GM23338 (cell line): Measurements from ENCODE around the gene GRIN2D. TPM values are rescaled to one million over a fixed set of nuclear protein-coding genes. Genes with fewer than 3 reads are reported as not detected.

ENCODE experiments used
- ATAC-seq: fragments of 200-7000 bp; cut with Tn5 transposase; 3 replicates; pipeline ENCODE4 v1.9.1; 2020
- DNase-seq: peaks from one replicate; pipeline ENCODE4 v3.0.0-alpha.2; 2015; ENCODE audit warnings: low spot score
- H2AFZ ChIP-seq: fragments of 200-600 bp; sonication (generic); 2 replicates; pipeline ENCODE4 v1.8.0; 2016; ENCODE audit warnings: antibody characterized with exemption, mild to moderate bottlenecking, moderate library complexity
- H3F3A ChIP-seq: fragments of 200-600 bp; sonication (generic); replicated peaks from 2 replicates; pipeline ENCODE4 v1.8.0; 2017; ENCODE audit warnings: antibody characterized with exemption, mixed run types, low read depth
- H3K27ac ChIP-seq: fragments of 200-600 bp; sonication (generic); 2 replicates; pipeline ENCODE4 v1.6.1; 2016; ENCODE audit warnings: low read depth
- H3K27me3 ChIP-seq: fragments of 200-600 bp; sonication (generic); 2 replicates; pipeline ENCODE4 v1.8.0; 2016; ENCODE audit warnings: mild to moderate bottlenecking, mixed run types, moderate library complexity; ENCODE audit not compliant: insufficient read depth
- H3K36me3 ChIP-seq: fragments of 200-600 bp; sonication (generic); 2 replicates; pipeline ENCODE4 v1.8.0; 2016; ENCODE audit warnings: mild to moderate bottlenecking; ENCODE audit not compliant: insufficient read depth
- H3K4me1 ChIP-seq: fragments of 200-600 bp; sonication (generic); 2 replicates; pipeline ENCODE4 v1.8.0; 2016; ENCODE audit warnings: mild to moderate bottlenecking, moderate library complexity; ENCODE audit not compliant: insufficient read depth
- H3K4me2 ChIP-seq: fragments of 200-600 bp; sonication (generic); 2 replicates; pipeline ENCODE4 v1.7.1; 2017; ENCODE audit warnings: mixed run types
- H3K4me3 ChIP-seq: fragments of 200-600 bp; sonication (generic); 2 replicates; pipeline ENCODE4 v1.6.1; 2016; ENCODE audit warnings: mixed run types
- H3K79me2 ChIP-seq: fragments of 200-600 bp; sonication (generic); replicated peaks from 2 replicates; pipeline ENCODE4 v1.8.0; 2017; ENCODE audit warnings: mild to moderate bottlenecking; ENCODE audit not compliant: insufficient read depth
- H3K9me2 ChIP-seq: fragments of 200-600 bp; sonication (generic); 2 replicates; pipeline ENCODE4 v1.8.0; 2017; ENCODE audit not compliant: insufficient read depth
- H4K20me1 ChIP-seq: fragments of 200-600 bp; sonication (generic); replicated peaks from 2 replicates; pipeline ENCODE4 v1.8.0; 2017; ENCODE audit warnings: mild to moderate bottlenecking; ENCODE audit not compliant: insufficient read depth
- H3K27ac Mint-ChIP-seq: 2 replicates; pipeline ENCODE4 v1.8.0; 2020; ENCODE audit warnings: inconsistent platforms, mild to moderate bottlenecking, moderate library complexity, mixed read lengths
- H3K27me3 Mint-ChIP-seq: 3 replicates; pipeline ENCODE4 v1.8.0; 2022; ENCODE audit warnings: low read depth, mild to moderate bottlenecking, moderate library complexity, mixed read lengths, inconsistent platforms; ENCODE audit not compliant: insufficient read depth, poor library complexity
- H3K36me3 Mint-ChIP-seq: 3 replicates; pipeline ENCODE4 v1.8.0; 2021; ENCODE audit warnings: low read depth, mild to moderate bottlenecking, inconsistent platforms, moderate library complexity, mixed read lengths
- H3K4me1 Mint-ChIP-seq: 3 replicates; pipeline ENCODE4 v1.8.0; 2020; ENCODE audit warnings: mild to moderate bottlenecking, inconsistent platforms, mixed read lengths
- H3K4me3 Mint-ChIP-seq: 3 replicates; pipeline ENCODE4 v1.8.0; 2021; ENCODE audit warnings: moderate library complexity, mild to moderate bottlenecking, inconsistent platforms, mixed read lengths
- H3K9me3 Mint-ChIP-seq: 3 replicates; pipeline ENCODE4 v1.8.0; 2020; ENCODE audit warnings: moderate library complexity, mild to moderate bottlenecking, inconsistent platforms, mixed read lengths
- CREB1 ChIP-seq: fragments of 250-450 bp; sonication (Bioruptor Pico); IDR thresholded peaks from 2 replicates; pipeline ENCODE4 v1.5.0; 2020; ENCODE audit warnings: low read depth, mild to moderate bottlenecking, moderate library complexity
- EZH2 ChIP-seq: fragments of 200-600 bp; sonication (generic); IDR thresholded peaks from one replicate; pipeline ENCODE4 v1.8.0; 2017; ENCODE audit warnings: antibody characterized with exemption, mild to moderate bottlenecking, low read depth; ENCODE audit not compliant: unreplicated experiment
- EZH2phosphoT487 ChIP-seq: fragments of 200-600 bp; sonication (generic); IDR thresholded peaks from one replicate; pipeline ENCODE4 v1.8.1; 2018; ENCODE audit warnings: antibody characterized with exemption; ENCODE audit not compliant: unreplicated experiment
- JUNB ChIP-seq: IDR thresholded peaks from one replicate; pipeline ENCODE4 v1.6.1; 2016; ENCODE audit warnings: antibody characterized with exemption; ENCODE audit not compliant: unreplicated experiment
- NANOG ChIP-seq: IDR thresholded peaks from 2 replicates; pipeline ENCODE4 v1.6.1; 2016; ENCODE audit warnings: antibody characterized with exemption, borderline replicate concordance
- POLR2AphosphoS5 ChIP-seq: IDR thresholded peaks from 2 replicates; pipeline ENCODE4 v1.6.1; 2016; ENCODE audit warnings: antibody characterized with exemption, low read depth
- STAT1 ChIP-seq: IDR thresholded peaks from one replicate; pipeline ENCODE4 v1.6.1; 2016; ENCODE audit warnings: antibody characterized with exemption; ENCODE audit not compliant: unreplicated experiment
- ZNF114 ChIP-seq: fragments of 250-450 bp; sonication (Bioruptor Pico); IDR thresholded peaks from 2 replicates; pipeline ENCODE4 v1.5.0; 2020; ENCODE audit warnings: mild to moderate bottlenecking, moderate library complexity
- ZNF331 ChIP-seq: fragments of 250-450 bp; sonication (Bioruptor Pico); IDR thresholded peaks from 2 replicates; pipeline ENCODE4 v1.5.0; 2020; ENCODE audit warnings: low read depth, mild to moderate bottlenecking, moderate library complexity
- polyA plus RNA-seq: library from polyadenylated mRNA; unstranded; fragments of >200 nt; fragmentation: Nextera tagmentation; extraction: Ambion mirVana; gene quantifications from 2 replicates; pipeline ENCODE4 v1.2.1, GENCODE V29; 2016
- total RNA-seq: library from RNA; depleted of rRNA; stranded (reverse); fragments of >200 nt; shearing (Covaris generic); gene quantifications from 2 replicates; pipeline ENCODE4 v1.2.3, GENCODE V29; 2014
- TF ChIP-seq, protein P1 (sequence below): fragments of 250-450 bp; sonication (Bioruptor Pico); IDR thresholded peaks from 2 replicates; pipeline ENCODE4 v1.5.0; 2020; ENCODE audit warnings: mild to moderate bottlenecking, moderate library complexity
- TF ChIP-seq, protein P2 (sequence below), 2 experiments: fragments of 200-600 bp in 1 of 2; sonication (generic) in 1 of 2; conservative IDR thresholded peaks; 2 replicates each; pipeline versions ENCODE4 v1.5.1 to v1.6.1; 2016 to 2017; ENCODE audit warnings: antibody characterized with exemption in 2 of 2, low read depth in 2 of 2, mild to moderate bottlenecking in 2 of 2, moderate library complexity in 1 of 2
- TF ChIP-seq, protein P3 (sequence below): IDR thresholded peaks from one replicate; pipeline ENCODE4 v1.6.1; 2018; ENCODE audit warnings: antibody characterized with exemption; ENCODE audit not compliant: unreplicated experiment
- TF ChIP-seq, protein P4 (sequence below): IDR thresholded peaks from 2 replicates; pipeline ENCODE4 v1.6.1; 2016; ENCODE audit warnings: antibody characterized with exemption

The GRIN2D gene
- total and polyA plus RNA-seq, 2 experiments from 2014 or later, result 4.4 to 20.0 TPM

DNA sequence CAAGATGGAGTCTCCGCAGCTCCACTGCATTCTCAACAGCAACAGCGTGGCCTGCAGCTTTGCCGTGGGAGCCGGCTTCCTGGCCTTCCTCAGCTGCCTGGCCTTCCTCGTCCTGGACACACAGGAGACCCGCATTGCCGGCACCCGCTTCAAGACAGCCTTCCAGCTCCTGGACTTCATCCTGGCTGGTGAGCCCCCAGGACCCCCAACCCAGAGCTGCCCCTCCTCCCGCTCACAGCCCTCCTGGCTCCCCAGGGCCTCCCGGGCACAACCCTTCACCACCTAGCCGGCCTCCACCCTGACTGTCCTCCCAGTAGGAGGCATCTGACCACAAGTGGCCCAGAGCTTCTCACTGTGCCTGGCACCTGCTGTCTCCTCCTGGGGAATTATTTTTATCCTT, 19.9 kb upstream of the GRIN2D start:
- Histone ChIP-seq H3K27ac (no peak overlapping the region), H3F3A (no peaks in the 10 kb centered on the region), H3K36me3 (no peaks in the 10 kb centered on the region), H3K4me3 (no peak overlapping the region), H3K4me1 (no peaks in the 10 kb centered on the region), H3K79me2 (no peaks in the 10 kb centered on the region), H3K4me2 (no peak overlapping the region), H3K27me3 (no peaks in the 10 kb centered on the region), H3K9me2 (no peaks in the 10 kb centered on the region), H2AFZ (no peak overlapping the region), H4K20me1 (no peaks in the 10 kb centered on the region)
- Mint-ChIP-seq H3K27ac (no peak overlapping the region), H3K4me1 (peaks cover 2% of the 10 kb centered on the region; the same call in 1 of the 3 replicates), H3K27me3 (peaks cover 16% of the 10 kb centered on the region), H3K9me3 (no peaks in the 10 kb centered on the region), H3K4me3 (no peak overlapping the region), H3K36me3 (no peaks in the 10 kb centered on the region)
- TF ChIP-seq, protein P1, sequence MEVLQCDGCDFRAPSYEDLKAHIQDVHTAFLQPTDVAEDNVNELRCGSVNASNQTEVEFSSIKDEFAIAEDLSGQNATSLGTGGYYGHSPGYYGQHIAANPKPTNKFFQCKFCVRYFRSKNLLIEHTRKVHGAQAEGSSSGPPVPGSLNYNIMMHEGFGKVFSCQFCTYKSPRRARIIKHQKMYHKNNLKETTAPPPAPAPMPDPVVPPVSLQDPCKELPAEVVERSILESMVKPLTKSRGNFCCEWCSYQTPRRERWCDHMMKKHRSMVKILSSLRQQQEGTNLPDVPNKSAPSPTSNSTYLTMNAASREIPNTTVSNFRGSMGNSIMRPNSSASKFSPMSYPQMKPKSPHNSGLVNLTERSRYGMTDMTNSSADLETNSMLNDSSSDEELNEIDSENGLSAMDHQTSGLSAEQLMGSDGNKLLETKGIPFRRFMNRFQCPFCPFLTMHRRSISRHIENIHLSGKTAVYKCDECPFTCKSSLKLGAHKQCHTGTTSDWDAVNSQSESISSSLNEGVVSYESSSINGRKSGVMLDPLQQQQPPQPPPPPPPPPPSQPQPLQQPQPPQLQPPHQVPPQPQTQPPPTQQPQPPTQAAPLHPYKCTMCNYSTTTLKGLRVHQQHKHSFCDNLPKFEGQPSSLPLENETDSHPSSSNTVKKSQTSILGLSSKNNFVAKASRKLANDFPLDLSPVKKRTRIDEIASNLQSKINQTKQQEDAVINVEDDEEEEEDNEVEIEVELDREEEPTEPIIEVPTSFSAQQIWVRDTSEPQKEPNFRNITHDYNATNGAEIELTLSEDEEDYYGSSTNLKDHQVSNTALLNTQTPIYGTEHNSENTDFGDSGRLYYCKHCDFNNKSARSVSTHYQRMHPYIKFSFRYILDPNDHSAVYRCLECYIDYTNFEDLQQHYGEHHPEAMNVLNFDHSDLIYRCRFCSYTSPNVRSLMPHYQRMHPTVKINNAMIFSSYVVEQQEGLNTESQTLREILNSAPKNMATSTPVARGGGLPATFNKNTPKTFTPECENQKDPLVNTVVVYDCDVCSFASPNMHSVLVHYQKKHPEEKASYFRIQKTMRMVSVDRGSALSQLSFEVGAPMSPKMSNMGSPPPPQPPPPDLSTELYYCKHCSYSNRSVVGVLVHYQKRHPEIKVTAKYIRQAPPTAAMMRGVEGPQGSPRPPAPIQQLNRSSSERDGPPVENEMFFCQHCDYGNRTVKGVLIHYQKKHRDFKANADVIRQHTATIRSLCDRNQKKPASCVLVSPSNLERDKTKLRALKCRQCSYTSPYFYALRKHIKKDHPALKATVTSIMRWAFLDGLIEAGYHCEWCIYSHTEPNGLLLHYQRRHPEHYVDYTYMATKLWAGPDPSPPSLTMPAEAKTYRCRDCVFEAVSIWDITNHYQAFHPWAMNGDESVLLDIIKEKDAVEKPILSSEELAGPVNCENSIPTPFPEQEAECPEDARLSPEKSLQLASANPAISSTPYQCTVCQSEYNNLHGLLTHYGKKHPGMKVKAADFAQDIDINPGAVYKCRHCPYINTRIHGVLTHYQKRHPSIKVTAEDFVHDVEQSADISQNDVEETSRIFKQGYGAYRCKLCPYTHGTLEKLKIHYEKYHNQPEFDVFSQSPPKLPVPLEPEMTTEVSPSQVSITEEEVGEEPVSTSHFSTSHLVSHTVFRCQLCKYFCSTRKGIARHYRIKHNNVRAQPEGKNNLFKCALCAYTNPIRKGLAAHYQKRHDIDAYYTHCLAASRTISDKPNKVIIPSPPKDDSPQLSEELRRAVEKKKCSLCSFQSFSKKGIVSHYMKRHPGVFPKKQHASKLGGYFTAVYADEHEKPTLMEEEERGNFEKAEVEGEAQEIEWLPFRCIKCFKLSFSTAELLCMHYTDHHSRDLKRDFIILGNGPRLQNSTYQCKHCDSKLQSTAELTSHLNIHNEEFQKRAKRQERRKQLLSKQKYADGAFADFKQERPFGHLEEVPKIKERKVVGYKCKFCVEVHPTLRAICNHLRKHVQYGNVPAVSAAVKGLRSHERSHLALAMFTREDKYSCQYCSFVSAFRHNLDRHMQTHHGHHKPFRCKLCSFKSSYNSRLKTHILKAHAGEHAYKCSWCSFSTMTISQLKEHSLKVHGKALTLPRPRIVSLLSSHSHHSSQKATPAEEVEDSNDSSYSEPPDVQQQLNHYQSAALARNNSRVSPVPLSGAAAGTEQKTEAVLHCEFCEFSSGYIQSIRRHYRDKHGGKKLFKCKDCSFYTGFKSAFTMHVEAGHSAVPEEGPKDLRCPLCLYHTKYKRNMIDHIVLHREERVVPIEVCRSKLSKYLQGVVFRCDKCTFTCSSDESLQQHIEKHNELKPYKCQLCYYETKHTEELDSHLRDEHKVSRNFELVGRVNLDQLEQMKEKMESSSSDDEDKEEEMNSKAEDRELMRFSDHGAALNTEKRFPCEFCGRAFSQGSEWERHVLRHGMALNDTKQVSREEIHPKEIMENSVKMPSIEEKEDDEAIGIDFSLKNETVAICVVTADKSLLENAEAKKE, result no peak
- no peak for TF ChIP-seq POLR2AphosphoS5
- no peak for TF ChIP-seq EZH2
- no peak for TF ChIP-seq STAT1
- TF ChIP-seq, protein P2, sequence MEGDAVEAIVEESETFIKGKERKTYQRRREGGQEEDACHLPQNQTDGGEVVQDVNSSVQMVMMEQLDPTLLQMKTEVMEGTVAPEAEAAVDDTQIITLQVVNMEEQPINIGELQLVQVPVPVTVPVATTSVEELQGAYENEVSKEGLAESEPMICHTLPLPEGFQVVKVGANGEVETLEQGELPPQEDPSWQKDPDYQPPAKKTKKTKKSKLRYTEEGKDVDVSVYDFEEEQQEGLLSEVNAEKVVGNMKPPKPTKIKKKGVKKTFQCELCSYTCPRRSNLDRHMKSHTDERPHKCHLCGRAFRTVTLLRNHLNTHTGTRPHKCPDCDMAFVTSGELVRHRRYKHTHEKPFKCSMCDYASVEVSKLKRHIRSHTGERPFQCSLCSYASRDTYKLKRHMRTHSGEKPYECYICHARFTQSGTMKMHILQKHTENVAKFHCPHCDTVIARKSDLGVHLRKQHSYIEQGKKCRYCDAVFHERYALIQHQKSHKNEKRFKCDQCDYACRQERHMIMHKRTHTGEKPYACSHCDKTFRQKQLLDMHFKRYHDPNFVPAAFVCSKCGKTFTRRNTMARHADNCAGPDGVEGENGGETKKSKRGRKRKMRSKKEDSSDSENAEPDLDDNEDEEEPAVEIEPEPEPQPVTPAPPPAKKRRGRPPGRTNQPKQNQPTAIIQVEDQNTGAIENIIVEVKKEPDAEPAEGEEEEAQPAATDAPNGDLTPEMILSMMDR (conservative IDR thresholded peaks at IDR 0.05; ENCODE audit: low read depth in 2 of 2), result no peak
- TF ChIP-seq CREB1 (CRISPR knock-in tag), result no peak
- no peak for TF ChIP-seq EZH2phosphoT487
- no peak for TF ChIP-seq ZNF114
- TF ChIP-seq, protein P3, sequence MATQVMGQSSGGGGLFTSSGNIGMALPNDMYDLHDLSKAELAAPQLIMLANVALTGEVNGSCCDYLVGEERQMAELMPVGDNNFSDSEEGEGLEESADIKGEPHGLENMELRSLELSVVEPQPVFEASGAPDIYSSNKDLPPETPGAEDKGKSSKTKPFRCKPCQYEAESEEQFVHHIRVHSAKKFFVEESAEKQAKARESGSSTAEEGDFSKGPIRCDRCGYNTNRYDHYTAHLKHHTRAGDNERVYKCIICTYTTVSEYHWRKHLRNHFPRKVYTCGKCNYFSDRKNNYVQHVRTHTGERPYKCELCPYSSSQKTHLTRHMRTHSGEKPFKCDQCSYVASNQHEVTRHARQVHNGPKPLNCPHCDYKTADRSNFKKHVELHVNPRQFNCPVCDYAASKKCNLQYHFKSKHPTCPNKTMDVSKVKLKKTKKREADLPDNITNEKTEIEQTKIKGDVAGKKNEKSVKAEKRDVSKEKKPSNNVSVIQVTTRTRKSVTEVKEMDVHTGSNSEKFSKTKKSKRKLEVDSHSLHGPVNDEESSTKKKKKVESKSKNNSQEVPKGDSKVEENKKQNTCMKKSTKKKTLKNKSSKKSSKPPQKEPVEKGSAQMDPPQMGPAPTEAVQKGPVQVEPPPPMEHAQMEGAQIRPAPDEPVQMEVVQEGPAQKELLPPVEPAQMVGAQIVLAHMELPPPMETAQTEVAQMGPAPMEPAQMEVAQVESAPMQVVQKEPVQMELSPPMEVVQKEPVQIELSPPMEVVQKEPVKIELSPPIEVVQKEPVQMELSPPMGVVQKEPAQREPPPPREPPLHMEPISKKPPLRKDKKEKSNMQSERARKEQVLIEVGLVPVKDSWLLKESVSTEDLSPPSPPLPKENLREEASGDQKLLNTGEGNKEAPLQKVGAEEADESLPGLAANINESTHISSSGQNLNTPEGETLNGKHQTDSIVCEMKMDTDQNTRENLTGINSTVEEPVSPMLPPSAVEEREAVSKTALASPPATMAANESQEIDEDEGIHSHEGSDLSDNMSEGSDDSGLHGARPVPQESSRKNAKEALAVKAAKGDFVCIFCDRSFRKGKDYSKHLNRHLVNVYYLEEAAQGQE, result no peak
- no peak for TF ChIP-seq JUNB
- TF ChIP-seq NANOG, result no peak
- TF ChIP-seq, protein P4, sequence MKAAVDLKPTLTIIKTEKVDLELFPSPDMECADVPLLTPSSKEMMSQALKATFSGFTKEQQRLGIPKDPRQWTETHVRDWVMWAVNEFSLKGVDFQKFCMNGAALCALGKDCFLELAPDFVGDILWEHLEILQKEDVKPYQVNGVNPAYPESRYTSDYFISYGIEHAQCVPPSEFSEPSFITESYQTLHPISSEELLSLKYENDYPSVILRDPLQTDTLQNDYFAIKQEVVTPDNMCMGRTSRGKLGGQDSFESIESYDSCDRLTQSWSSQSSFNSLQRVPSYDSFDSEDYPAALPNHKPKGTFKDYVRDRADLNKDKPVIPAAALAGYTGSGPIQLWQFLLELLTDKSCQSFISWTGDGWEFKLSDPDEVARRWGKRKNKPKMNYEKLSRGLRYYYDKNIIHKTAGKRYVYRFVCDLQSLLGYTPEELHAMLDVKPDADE, result no peak
- no peak for TF ChIP-seq ZNF331 (CRISPR knock-in tag)
- no peak for ATAC-seq
- no peak for DNase-seq
